ENCODE measurements around the gene PAFAH1B2. TPM values are rescaled to one million over a fixed set of nuclear protein-coding genes. Genes with fewer than 3 reads are reported as not detected.

PAFAH1B2 gene
- total RNA-seq, 1 experiment from 2014 or later: 154 TPM

DNA sequence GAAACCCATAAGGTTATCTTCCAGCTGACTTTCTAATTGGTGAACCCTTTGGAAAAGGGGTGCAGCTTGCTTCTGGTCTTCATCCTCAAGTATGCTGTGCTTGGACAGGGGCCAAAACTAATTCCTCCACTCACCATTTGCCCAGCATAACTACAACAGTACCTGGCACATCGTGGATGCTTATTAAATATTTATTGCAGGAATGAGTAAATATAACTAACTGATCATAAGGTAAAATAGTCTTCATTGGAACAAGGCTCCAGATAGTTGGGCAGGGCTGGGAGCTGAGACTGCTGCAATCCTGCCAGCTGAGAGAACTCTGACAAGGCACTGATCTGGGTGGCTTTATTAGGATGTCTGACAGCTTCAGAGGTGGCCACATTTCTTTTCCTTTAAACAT lies 32.1 kb downstream of the PAFAH1B2 start (continued):
- TF ChIP-seq TCF7L2 (IDR thresholded peaks at IDR 0.05; ENCODE audit: borderline replicate concordance, extremely low read depth, insufficient read depth, insufficient read length) (no peak), RAD21 (IDR thresholded peaks at IDR 0.05; ENCODE audit: low read depth) (no peak)

- peaks cover 43 to 70% of the 10 kb centered on the region in 2 experiments for H3K4me1 ChIP-seq (ENCODE audit: control insufficient read depth in 1 of 2, insufficient read depth in 2 of 2, low read length in 2 of 2)
- H3K79me2 ChIP-seq (ENCODE audit: insufficient read depth, low read length): 0 out of 2 replicates have a peak, but pooled peaks cover 6% of the 10 kb centered on the region
- no peaks in the 10 kb centered on the region; a peak in 1 of 4 replicates for H3K36me3 ChIP-seq (ENCODE audit: control insufficient read depth in 1 of 2, insufficient read depth in 2 of 2, low read length in 2 of 2)
- no peak for ATAC-seq
- intact Hi-C loops (cut with micrococcal nuclease): no loop called here
- H3K27me3 ChIP-seq (ENCODE audit: insufficient read depth, low read length): no peaks in the 10 kb centered on the region
- ChIA-PET POLR2A (interaction anchor here (0.8 to 1.6 kb wide), 4 partner anchors 11 to 54 kb away, joined by 3 to 7 read pairs (median 4); partner anchors contain the start of genes PAFAH1B2 and PCSK7), CTCF (interaction anchor here (1.1 to 5.3 kb wide), 3 partner anchors 45 to 53 kb away, joined by 3 to 30 read pairs (median 9); no protein-coding TSS in a partner anchor), RAD21 (ENCODE audit: low non-redundant PET in 1 of 2, low total read pairs in 2 of 2, uncharacterized antibody in 2 of 2, unreplicated experiment in 2 of 2) (interaction anchor here in 1 of 2 experiments (0.9 kb wide), 1 partner anchor 13 kb away, joined by 3 read pairs; no protein-coding TSS in a partner anchor)
- H3K9ac ChIP-seq (ENCODE audit: low read length): peak overlapping the region; percentile 82
- H3K27ac ChIP-seq (ENCODE audit: low read depth, low read length): peak overlapping the region; percentile 55
- no peaks in the 10 kb centered on the region for H3K9me2 ChIP-seq (ENCODE audit: insufficient read depth)
- H3K9me3 ChIP-seq (ENCODE audit: control insufficient read depth in 1 of 2, insufficient read depth in 1 of 2, low read depth in 1 of 2, low read length in 2 of 2): no peaks in the 10 kb centered on the region
- BruUV-seq (replicated peaks): no TSS peak
- no peak for TF ChIP-seq TCF7L2 (IDR thresholded peaks at IDR 0.05; ENCODE audit: borderline replicate concordance, extremely low read depth, insufficient read depth, insufficient read length)
- no peak for TF ChIP-seq SIN3A (IDR thresholded peaks at IDR 0.05; ENCODE audit: low read depth)
- no peak for TF ChIP-seq ZBTB33 (IDR thresholded peaks at IDR 0.05; ENCODE audit: extremely low read depth, insufficient replicate concordance, low read length)
- H4K20me1 ChIP-seq (ENCODE audit: insufficient read depth): no peaks in the 10 kb centered on the region
- H3K4me3 ChIP-seq (replicated peaks in 1 of 2; ENCODE audit: low read depth in 1 of 2, low read length in 2 of 2): peak overlapping the region; percentile 75 to 92
- no peak for DNase-seq (ENCODE audit: low read depth, low spot score)
- no peak overlapping the region for H2AFZ ChIP-seq (ENCODE audit: low read depth, low read length, poor library complexity, severe bottlenecking)
- peak overlapping the region; percentile 89 for H3K4me2 ChIP-seq (ENCODE audit: low read length)
Observed at GRCh38 chr11:117177534-117178209, 33.6 kb downstream of the PAFAH1B2 start.

Measured in HCT116 (cell line).